ENCODE data around the gene RIOK2.

Gene RIOK2

DNA sequence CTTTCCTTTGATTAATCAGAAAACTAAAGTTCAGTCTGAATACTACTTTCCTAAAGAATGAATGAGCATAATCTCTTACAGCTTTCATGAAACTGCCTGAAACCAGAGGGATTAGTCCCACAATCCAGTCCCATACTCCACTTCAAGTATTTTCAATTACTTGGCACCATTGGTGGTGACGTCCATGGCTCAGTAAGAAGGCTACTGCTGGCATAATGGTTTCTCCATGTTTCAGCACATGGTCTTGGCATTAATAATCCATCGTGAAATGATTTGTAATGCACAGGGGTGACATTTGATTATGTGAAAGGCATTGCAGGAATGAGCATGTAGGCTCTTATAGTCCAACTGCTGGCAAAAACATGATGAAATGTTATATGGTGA is 64.0 kb downstream of the RIOK2 start:
- FAIRE-seq (peak; percentile 65), DNase-seq (ENCODE audit: insufficient read length) (no peak)
- TF ChIP-seq TAF1 (IDR thresholded peaks at IDR 0.05; ENCODE audit: borderline replicate concordance, low read depth, low read length) = no peak
- no peak for TF ChIP-seq POLR2AphosphoS5 (IDR thresholded peaks at IDR 0.05; ENCODE audit: low read depth, low read length)
- TF ChIP-seq POLR2A (IDR thresholded peaks at IDR 0.05; ENCODE audit: low read depth, low read length) = no peak

- TF ChIP-seq TAF1 (IDR thresholded peaks at IDR 0.05; ENCODE audit: borderline replicate concordance, low read depth, low read length) = no peak
- TF ChIP-seq POLR2AphosphoS5 (IDR thresholded peaks at IDR 0.05; ENCODE audit: low read depth, low read length) = no peak
- TF ChIP-seq POLR2A (IDR thresholded peaks at IDR 0.05; ENCODE audit: low read depth, low read length) = no peak
Observed at GRCh38 chr5:97118261-97119006, 64.6 kb downstream of the RIOK2 start.

GRCh38 chr5:97115932-97116331 is 67.1 kb downstream of the RIOK2 start:
- DNase-seq (ENCODE audit: insufficient read length) (no peak), FAIRE-seq (no peak)
- TF ChIP-seq POLR2AphosphoS5 (IDR thresholded peaks at IDR 0.05; ENCODE audit: low read depth, low read length) (no peak), TAF1 (IDR thresholded peaks at IDR 0.05; ENCODE audit: borderline replicate concordance, low read depth, low read length) (no peak), POLR2A (IDR thresholded peaks at IDR 0.05; ENCODE audit: low read depth, low read length) (no peak)

More at GRCh38 chr5:97118261-97119006, 64.6 kb downstream of the RIOK2 start:
- FAIRE-seq = no peak
- no peak for DNase-seq (ENCODE audit: insufficient read length)

GRCh38 chr5:97112230-97112629 is 70.8 kb downstream of the RIOK2 start:
- no peak for TF ChIP-seq TAF1 (IDR thresholded peaks at IDR 0.05; ENCODE audit: borderline replicate concordance, low read depth, low read length)
- TF ChIP-seq POLR2AphosphoS5 (IDR thresholded peaks at IDR 0.05; ENCODE audit: low read depth, low read length) = no peak
- TF ChIP-seq POLR2A (IDR thresholded peaks at IDR 0.05; ENCODE audit: low read depth, low read length) = no peak
- FAIRE-seq (no peak), DNase-seq (ENCODE audit: insufficient read length) (no peak)

DNA sequence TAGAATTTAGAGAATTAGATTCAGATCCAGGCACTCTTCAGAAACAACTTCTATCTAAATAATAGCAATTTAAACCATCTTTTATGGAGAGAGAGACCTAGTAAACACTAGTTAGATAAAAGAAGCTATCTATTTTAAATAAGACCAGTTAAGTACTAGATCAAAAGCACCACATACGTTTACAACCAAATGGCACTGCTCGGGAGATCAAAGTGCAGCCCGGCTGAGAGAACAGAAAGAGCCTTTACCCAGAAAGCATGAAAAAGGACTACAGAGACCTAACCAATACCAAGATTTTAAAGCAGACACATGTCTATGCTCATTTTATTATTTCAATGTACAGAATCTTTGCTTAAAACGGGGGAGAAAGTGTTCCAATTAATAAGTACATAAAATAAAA is 71.4 kb downstream of the RIOK2 start:
- FAIRE-seq = no peak
- TF ChIP-seq POLR2A (IDR thresholded peaks at IDR 0.05; ENCODE audit: low read depth, low read length) = no peak
- no peak for TF ChIP-seq POLR2AphosphoS5 (IDR thresholded peaks at IDR 0.05; ENCODE audit: low read depth, low read length)
- no peak for TF ChIP-seq TAF1 (IDR thresholded peaks at IDR 0.05; ENCODE audit: borderline replicate concordance, low read depth, low read length)
- no peak for DNase-seq (ENCODE audit: insufficient read length)

- FAIRE-seq (no peak), DNase-seq (ENCODE audit: insufficient read length) (no peak)
- TF ChIP-seq POLR2A (IDR thresholded peaks at IDR 0.05; ENCODE audit: low read depth, low read length) (no peak), TAF1 (IDR thresholded peaks at IDR 0.05; ENCODE audit: borderline replicate concordance, low read depth, low read length) (no peak), POLR2AphosphoS5 (IDR thresholded peaks at IDR 0.05; ENCODE audit: low read depth, low read length) (no peak)
Observed at GRCh38 chr5:97111004-97111403, 72.0 kb downstream of the RIOK2 start.

All from GM12892 (cell line).